GM18507 (cell line): ENCODE results near the gene GFOD1.

Source experiments
- DNase-seq: peaks from one replicate; pipeline ENCODE4 v3.0.0; 2011; ENCODE audit warnings: low read depth; ENCODE audit not compliant: insufficient read length; ENCODE audit errors: extremely low spot score
- FAIRE-seq: peaks from 2 replicates; lab custom pipeline; 2011; peaks lifted over from hg19 to GRCh38; lab: Jason Lieb, UNC

GFOD1 gene

GRCh38 chr6:13488015-13488895 is 855 bp upstream of the GFOD1 start:
- DNase-seq = no peak
- FAIRE-seq = no peak

GRCh38 chr6:13486679-13487121 is 700 bp downstream of the GFOD1 start:
- no peak for DNase-seq
- peak; percentile 12 for FAIRE-seq

GRCh38 chr6:13485923-13486562 is 1.4 kb downstream of the GFOD1 start:
- FAIRE-seq (peak; percentile 69), DNase-seq (no peak)

GRCh38 chr6:13485303-13485702 is 2.1 kb downstream of the GFOD1 start:
- FAIRE-seq = no peak
- DNase-seq = no peak

GRCh38 chr6:13484827-13485226 is 2.6 kb downstream of the GFOD1 start:
- DNase-seq (no peak), FAIRE-seq (no peak)

- no peak for DNase-seq
- peak; percentile 75 for FAIRE-seq
Measured at GRCh38 chr6:13484138-13484708, 3.2 kb downstream of the GFOD1 start.

- FAIRE-seq (no peak), DNase-seq (no peak)
Measured at GRCh38 chr6:13480631-13481501, 6.5 kb downstream of the GFOD1 start.

- FAIRE-seq (no peak), DNase-seq (no peak)
Measured at GRCh38 chr6:13479971-13480434, 7.4 kb downstream of the GFOD1 start.

- FAIRE-seq (no peak), DNase-seq (no peak)
Measured at GRCh38 chr6:13479206-13479800, 8.1 kb downstream of the GFOD1 start.

- no peak for DNase-seq
- no peak for FAIRE-seq
Measured at GRCh38 chr6:13478525-13478966, 8.9 kb downstream of the GFOD1 start.

- FAIRE-seq (no peak), DNase-seq (no peak)
Measured at GRCh38 chr6:13474787-13475186, 12.6 kb downstream of the GFOD1 start.

- DNase-seq (no peak), FAIRE-seq (no peak)
Measured at GRCh38 chr6:13474360-13474759, 13.0 kb downstream of the GFOD1 start.

- DNase-seq = no peak
- FAIRE-seq = no peak
Measured at GRCh38 chr6:13473768-13474165, 13.6 kb downstream of the GFOD1 start.

- DNase-seq = no peak
- FAIRE-seq = no peak
Measured at GRCh38 chr6:13472976-13473767, 14.2 kb downstream of the GFOD1 start.

GRCh38 chr6:13472099-13472498 is 15.3 kb downstream of the GFOD1 start:
- no peak for DNase-seq
- FAIRE-seq = no peak

- DNase-seq (no peak), FAIRE-seq (no peak)
Measured at GRCh38 chr6:13471184-13471583, 16.2 kb downstream of the GFOD1 start.

GRCh38 chr6:13470238-13471140 is 16.9 kb downstream of the GFOD1 start:
- DNase-seq (no peak), FAIRE-seq (no peak)
